Endometrium (tissue), 2 donors: ENCODE measurements around the gene ARHGAP32.
A peak's percentile ranks its signal among the peaks of the same experiment; 100 is the strongest.

ENCODE experiments used
- FAIRE-seq: peaks from 2 replicates; lab custom pipeline; 2012; peaks lifted over from hg19 to GRCh38; lab: Jason Lieb, UNC
- donor health status: control.
- donor health status: control.

The ARHGAP32 gene

DNA sequence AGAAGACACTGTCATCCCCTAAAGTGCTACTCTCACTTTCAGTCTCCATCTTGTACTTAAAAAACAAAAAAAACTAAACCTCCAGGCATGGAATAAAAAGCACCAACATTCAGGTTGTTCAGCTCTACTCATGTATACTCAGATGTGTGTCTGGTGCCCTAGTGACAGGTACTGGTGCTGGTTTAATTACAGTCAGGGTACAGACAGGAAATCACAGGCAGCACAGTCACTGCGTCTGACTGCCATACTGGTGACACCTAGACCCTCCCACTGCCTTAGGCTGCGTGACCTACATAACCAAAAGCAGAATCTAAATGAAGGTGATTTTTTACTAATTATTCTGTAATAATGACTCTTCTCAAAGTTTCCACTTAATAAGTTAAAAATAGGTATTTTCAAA lies at the start of gene ARHGAP32:
TSS of gene ARHGAP32 (minus strand) at position 176 of the 400 bp plus-strand sequence. CDS start at position 49, 127 bp downstream.
- no peak for FAIRE-seq

- FAIRE-seq: no peak
Observed at GRCh38 chr11:129239207-129239606, 47.1 kb upstream of the ARHGAP32 start.

DNA sequence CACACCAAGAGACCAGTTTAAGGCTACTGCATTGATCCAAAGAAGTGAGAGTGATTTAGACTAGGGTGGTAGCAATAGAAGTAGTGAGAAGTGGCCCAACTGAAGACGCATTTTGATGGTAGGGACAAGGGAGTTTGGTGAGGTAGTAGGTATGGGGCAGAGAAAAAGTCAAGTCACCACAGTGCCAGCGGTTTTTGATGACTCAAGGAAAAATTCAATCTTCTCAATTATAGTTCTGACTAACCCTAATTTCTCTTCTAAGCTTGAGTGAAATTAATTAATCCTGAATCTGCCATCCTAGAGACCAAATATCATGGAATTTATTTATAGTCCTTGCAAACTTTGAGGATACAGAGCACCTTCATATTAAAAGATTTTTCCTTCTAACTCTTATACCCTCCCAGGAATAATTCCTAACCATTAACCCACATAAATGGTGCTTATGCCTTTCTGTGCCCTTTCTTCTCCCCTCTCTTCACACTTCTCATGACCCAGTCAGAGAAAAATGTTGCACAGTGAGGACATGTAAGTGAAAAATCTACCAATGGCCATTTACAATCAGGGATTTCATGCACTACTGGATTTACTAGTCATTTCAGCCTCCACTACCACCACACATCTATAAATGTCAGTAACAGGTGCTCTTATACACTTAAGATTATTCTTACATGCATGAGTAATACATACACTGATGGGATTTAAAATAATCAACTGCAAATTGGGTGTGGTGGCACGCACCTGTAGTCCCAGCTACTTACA lies 45.9 kb upstream of the ARHGAP32 start:
- FAIRE-seq: no peak

- no peak for FAIRE-seq
Observed at GRCh38 chr11:129237456-129237855, 45.3 kb upstream of the ARHGAP32 start.

DNA sequence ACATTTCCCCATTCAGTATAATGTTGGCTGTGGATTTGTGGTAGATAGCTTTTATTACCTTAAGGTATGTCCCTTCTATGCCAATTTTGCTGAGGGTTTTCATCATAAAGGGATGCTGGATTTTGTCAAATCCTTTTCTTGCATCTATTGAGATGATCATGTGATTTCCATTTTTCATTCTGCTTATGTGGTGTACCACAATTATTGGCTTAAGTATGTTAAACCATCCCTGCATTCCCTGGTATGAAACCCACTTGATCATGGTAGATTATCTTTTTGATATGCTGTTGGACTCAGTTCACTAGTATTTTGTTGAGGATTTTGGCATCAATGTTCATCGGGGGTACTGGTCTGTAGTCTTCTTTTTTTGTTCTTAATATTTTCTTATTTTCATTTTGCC lies 44.7 kb upstream of the ARHGAP32 start:
- no peak for FAIRE-seq

- no peak for FAIRE-seq
Observed at GRCh38 chr11:129234978-129235377, 42.9 kb upstream of the ARHGAP32 start.

DNA sequence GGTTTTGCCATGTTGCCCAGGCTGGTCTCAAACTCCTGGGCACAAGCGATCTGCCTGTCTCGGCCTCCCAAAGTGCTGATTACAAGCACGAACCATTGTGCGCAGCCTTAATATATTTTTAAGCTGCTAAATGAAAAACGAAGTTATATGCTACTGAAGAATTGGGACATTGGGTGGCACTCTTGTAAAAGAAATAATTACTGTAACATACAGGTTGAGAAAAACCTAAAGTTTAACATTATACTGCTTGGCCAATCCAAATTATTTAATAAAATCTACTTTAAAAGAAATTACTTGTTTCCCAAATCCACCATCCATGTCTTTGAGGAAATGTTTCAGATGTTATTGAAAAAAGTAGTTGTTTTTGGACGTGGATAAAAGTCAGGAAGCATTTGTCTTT lies 37.9 kb upstream of the ARHGAP32 start:
- no peak for FAIRE-seq

DNA sequence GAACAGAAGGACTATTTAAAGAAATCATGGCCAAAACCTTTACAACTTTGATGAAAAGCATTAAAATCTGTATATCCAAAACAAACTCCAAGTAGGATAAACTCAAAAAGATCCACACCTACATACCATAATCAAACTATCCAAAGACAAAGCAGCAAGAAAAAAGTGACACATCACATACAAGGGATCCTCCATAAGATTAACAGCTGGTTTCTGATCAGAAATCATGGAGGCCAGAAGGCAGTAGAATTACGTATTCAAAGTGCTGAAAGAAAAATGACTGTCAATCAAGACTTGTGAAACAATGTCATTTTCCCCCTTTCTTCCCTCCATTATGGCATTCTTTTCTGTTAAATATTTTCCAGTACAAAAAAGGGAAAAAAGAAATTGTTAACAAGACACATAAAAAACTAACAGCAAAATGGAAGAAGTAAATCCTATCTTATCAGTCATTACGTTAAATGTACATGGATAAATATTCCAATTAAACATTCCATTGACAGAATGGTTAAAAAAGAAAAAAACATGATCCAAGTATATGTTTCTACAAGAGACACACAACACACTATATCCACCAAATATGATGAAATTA lies 34.2 kb upstream of the ARHGAP32 start:
- peak; percentile 64 for FAIRE-seq

GRCh38 chr11:129225190-129225589 lies 33.1 kb upstream of the ARHGAP32 start:
- FAIRE-seq: no peak

GRCh38 chr11:129224538-129224937 lies 32.4 kb upstream of the ARHGAP32 start:
- FAIRE-seq: no peak

- FAIRE-seq: peak; percentile 91
Observed at GRCh38 chr11:129223701-129224149, 31.6 kb upstream of the ARHGAP32 start.

DNA sequence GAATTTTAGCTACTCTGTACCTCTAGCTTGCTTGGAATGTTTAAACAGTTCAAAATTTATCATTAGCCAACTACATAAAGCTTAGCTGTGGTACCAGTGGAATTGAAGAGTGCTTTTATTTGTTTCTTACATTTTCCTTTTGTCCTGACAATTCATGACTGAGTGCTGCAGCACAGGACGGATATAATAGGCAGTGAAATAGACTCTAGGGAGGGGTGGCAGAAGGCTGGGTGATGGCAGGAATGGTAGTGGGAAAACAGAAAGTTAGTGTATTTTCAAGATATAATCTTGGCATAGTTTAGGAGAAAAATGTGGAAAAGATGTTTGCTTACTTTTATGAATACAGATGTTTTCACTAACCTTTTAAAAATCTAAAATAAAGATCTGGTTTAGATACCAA lies 31.1 kb upstream of the ARHGAP32 start:
- no peak for FAIRE-seq

GRCh38 chr11:129222158-129222557 lies 30.0 kb upstream of the ARHGAP32 start:
- FAIRE-seq: no peak

- FAIRE-seq: no peak
Observed at GRCh38 chr11:129215506-129216245, 23.6 kb upstream of the ARHGAP32 start.

DNA sequence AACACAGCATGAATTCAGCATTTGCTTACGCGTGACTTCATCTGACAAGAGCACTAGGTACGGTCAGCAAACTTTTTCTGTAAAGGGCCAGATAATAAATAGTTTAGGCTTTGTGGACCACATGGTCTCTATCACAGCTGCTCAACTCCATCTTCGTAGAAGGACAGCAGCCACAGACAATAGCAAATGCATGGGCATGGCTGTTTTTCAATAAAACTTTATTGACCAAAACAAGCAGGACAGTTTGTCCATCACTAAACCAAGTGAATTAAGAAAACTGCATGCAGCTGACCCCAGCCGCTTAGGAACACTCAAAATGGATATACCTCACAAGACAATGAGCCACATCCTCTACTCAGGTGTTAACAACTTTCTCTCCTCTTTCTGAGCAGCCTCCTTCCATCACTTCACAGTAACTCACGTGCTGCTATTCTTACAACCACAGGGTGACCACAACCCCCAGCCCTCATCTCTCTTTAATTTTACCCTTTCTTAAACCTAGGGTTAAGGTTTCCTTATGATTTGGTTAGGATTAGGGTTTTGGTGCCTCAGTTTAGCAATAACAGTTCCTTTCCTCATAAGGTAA lies 22.7 kb upstream of the ARHGAP32 start:
- FAIRE-seq: no peak

- FAIRE-seq: no peak
Observed at GRCh38 chr11:129213261-129213660, 21.1 kb upstream of the ARHGAP32 start.

GRCh38 chr11:129211397-129211796 lies 19.3 kb upstream of the ARHGAP32 start:
- no peak for FAIRE-seq

DNA sequence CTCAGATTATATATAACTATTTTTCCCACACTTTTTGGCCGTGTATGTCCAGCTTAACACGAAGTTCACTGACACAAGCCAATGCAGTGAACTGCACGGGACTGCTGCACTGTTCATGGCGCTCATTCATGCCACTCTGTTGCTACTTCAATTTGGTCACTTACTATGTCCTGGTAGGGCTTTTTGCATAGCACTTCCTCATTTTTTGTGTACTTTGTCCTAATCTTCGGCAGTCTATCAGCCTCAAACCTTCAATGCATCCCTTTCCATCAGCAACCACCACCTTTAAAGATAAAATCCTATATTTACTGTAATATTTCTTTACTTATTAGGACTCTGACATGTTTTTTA lies 18.7 kb upstream of the ARHGAP32 start:
- no peak for FAIRE-seq

DNA sequence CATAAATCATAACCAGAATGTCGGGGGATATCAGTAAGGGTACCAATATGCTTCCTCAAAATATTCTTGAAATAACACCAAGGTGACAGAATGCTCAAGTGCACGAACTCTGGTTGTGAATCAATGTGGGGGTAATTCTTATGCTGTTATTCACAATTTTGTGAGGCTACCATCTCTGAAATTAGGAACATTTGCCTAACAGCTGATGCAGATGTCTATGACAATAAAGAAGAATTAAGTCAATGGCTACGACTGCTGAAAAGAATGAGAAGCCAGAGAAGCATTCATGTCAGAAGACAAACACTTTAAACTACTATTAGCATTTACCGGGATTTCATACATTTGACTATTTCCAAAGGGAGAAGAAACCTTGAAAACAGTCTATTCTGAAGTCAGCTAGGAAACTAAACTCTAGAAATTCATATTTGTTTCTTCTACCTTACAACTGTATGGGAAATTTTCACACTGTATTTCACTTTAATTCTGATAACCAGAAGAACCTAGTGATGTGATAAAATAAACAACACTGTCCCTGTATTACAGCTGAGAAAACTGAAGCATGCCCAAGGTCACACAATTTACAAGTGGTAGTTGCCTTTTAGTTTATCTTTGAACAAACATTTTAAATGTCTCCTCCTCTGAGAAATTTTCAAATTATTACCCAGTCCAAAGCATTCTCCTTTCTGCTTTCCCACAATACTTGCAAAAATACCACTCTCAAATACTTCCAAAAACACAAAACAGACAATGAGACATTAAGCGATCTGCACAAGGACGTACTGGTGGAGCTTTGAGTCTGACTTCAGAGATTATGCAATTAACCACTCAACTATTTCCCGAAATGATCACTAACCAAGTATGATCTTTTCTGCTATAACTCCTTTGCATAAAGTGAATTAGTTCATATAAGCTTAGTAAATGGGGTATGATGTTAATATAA lies 18.0 kb upstream of the ARHGAP32 start:
- no peak for FAIRE-seq

DNA sequence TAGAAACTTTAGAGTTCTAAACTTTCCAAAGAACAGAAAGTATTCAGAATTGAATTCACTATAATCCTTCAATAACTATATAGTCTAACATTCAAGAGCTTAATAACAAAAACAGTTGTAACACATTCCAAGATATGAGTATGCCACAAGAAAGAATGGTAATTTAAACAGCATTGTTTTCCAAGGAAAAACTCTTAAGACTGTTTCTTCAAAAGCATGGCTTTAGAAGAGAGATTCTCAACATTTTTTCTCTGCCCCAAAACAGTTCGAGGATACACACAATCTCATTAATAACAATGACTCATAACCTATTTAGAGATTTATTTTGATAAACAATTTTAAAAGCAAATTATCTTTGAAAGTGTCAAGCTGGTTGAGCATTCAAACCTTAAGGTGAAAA lies 16.7 kb upstream of the ARHGAP32 start:
- FAIRE-seq: peak; percentile 55

DNA sequence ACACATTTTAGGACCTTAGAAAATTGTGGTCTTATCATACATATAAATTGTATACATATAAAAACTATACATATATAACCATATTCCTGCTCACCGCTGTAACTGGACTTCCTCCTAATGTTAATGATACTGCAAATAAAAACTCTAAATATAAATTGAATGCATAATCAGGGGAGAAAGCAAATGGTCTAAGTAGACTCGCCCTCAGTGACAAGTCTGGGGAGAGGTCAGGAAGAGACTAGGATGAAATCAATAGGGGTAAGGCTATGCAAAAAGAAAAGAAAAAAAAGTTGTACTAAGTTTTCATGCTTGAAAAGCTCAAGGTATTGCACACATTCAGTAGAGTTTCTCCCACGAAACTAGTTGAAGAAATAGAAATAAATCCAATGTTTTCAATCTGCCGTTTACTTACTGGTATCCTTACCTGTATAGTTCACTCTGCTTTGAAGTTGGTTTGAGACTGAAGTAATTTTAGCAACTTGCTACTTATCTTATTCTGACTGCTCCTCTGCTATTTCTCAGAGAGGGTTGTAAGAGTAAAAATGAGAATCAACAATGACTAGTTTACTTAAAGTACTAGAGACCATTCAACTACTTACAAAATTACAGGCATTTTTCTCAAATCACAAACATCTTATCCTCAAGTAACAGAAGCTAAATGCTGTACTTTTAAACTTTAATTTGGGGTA lies 12.2 kb upstream of the ARHGAP32 start:
- FAIRE-seq: no peak
